Choroid plexus epithelial cell (primary cell): ENCODE measurements around the gene DEPP1.
A peak's percentile ranks its signal among the peaks of the same experiment; 100 is the strongest.

ENCODE experiments used
- DNase-seq: peaks from one replicate; pipeline ENCODE4 v3.0.0-alpha.2; 2010; ENCODE audit warnings: low read depth
- H3K4me3 ChIP-seq: 2 replicates; pipeline ENCODE4 v1.5.1; 2011; ENCODE audit warnings: low read depth, mild to moderate bottlenecking, control low read depth, low read length, moderate library complexity
- CTCF ChIP-seq: conservative IDR thresholded peaks from 2 replicates; pipeline ENCODE4 v1.5.1; 2011; ENCODE audit warnings: low read depth, mild to moderate bottlenecking, control low read depth, inconsistent platforms, low read length, moderate library complexity

Gene DEPP1

GRCh38 chr10:44988957-44989585 lies 10.5 kb upstream of the DEPP1 start:
- no peak overlapping the region for H3K4me3 ChIP-seq
- TF ChIP-seq CTCF, result no peak
- no peak for DNase-seq

GRCh38 chr10:44986670-44987069 lies 8.1 kb upstream of the DEPP1 start:
- DNase-seq, result peak; percentile 72
- TF ChIP-seq CTCF, result no peak
- H3K4me3 ChIP-seq, result no peak overlapping the region

GRCh38 chr10:44986179-44986578 lies 7.6 kb upstream of the DEPP1 start:
- no peak for DNase-seq
- no peak for TF ChIP-seq CTCF

GRCh38 chr10:44985175-44985681 lies 6.6 kb upstream of the DEPP1 start:
- DNase-seq, result peak; percentile 51
- TF ChIP-seq CTCF, result no peak
- no peak overlapping the region for H3K4me3 ChIP-seq

More at GRCh38 chr10:44986179-44986578, 7.6 kb upstream of the DEPP1 start:
- no peak overlapping the region for H3K4me3 ChIP-seq

- TF ChIP-seq CTCF, result no peak
- no peak overlapping the region for H3K4me3 ChIP-seq
- no peak for DNase-seq
These were observed 6.1 kb upstream of the DEPP1 start for GRCh38 chr10:44984671-44985101.

GRCh38 chr10:44983895-44984278 lies 5.3 kb upstream of the DEPP1 start:
- no peak for TF ChIP-seq CTCF
- no peak overlapping the region for H3K4me3 ChIP-seq
- no peak for DNase-seq

GRCh38 chr10:44983066-44983894 lies 4.7 kb upstream of the DEPP1 start:
- DNase-seq, result no peak
- TF ChIP-seq CTCF, result no peak
- H3K4me3 ChIP-seq, result no peak overlapping the region
